H9 (cell line): ENCODE results near the gene ODF4. TPM values are rescaled to one million over a fixed set of nuclear protein-coding genes. Genes with fewer than 3 reads are reported as not detected.

Source experiments
- DNase-seq: peaks from one replicate; pipeline ENCODE4 v3.0.0-alpha.2; 2017
- H2AFZ ChIP-seq: one replicate; pipeline ENCODE4 v1.6.1; 2013; ENCODE audit warnings: mild to moderate bottlenecking, low read length, control low read depth, moderate library complexity
- H2AK5ac ChIP-seq: 2 replicates; pipeline ENCODE4 v1.6.1; 2013; ENCODE audit warnings: low read length, control low read depth, mixed read lengths; ENCODE audit not compliant: insufficient read length
- H2BK120ac ChIP-seq: one replicate; pipeline ENCODE4 v1.6.1; 2013; ENCODE audit warnings: low read depth, mild to moderate bottlenecking, low read length, control low read depth, inconsistent platforms; ENCODE audit not compliant: poor library complexity, severe bottlenecking
- H2BK12ac ChIP-seq: 2 replicates; pipeline ENCODE4 v1.6.1; 2013; ENCODE audit warnings: low read length, control low read depth, mixed read lengths, low read depth; ENCODE audit not compliant: insufficient read length
- H2BK15ac ChIP-seq: 2 replicates; pipeline ENCODE4 v1.6.1; 2013; ENCODE audit warnings: low read depth, low read length, control low read depth
- H2BK20ac ChIP-seq: one replicate; pipeline ENCODE4 v1.6.1; 2013; ENCODE audit warnings: low read depth, mild to moderate bottlenecking, low read length, control low read depth, inconsistent platforms; ENCODE audit not compliant: poor library complexity, severe bottlenecking
- H2BK5ac ChIP-seq: 2 replicates; pipeline ENCODE4 v1.6.1; 2013; ENCODE audit warnings: low read length, control low read depth, mixed read lengths; ENCODE audit not compliant: insufficient read length
- H3K14ac ChIP-seq: 2 replicates; pipeline ENCODE4 v1.6.1; 2013; ENCODE audit warnings: low read length, control low read depth; ENCODE audit not compliant: insufficient read depth
- H3K18ac ChIP-seq: 2 replicates; pipeline ENCODE4 v1.6.1; 2013; ENCODE audit warnings: low read depth, mild to moderate bottlenecking, mixed read lengths, low read length, control low read depth; ENCODE audit not compliant: insufficient read length
- H3K23ac ChIP-seq: 2 replicates; pipeline ENCODE4 v1.6.1; 2013; ENCODE audit warnings: low read length, control low read depth, mixed read lengths, low read depth; ENCODE audit not compliant: insufficient read length
- H3K23me2 ChIP-seq: 2 replicates; pipeline ENCODE4 v1.6.1; 2013; ENCODE audit warnings: low read depth, mild to moderate bottlenecking, mixed read lengths, low read length, control low read depth; ENCODE audit not compliant: insufficient read length, poor library complexity, severe bottlenecking
- H3K27ac ChIP-seq: 2 replicates; pipeline ENCODE4 v1.5.1; 2013; ENCODE audit warnings: low read length, control low read depth, mixed read lengths, low read depth; ENCODE audit not compliant: insufficient read length
- H3K27me3 ChIP-seq: 2 replicates; pipeline ENCODE4 v1.6.1; 2013; ENCODE audit warnings: low read length, control low read depth, inconsistent platforms; ENCODE audit not compliant: insufficient read depth
- H3K4ac ChIP-seq: 2 replicates; pipeline ENCODE4 v1.6.1; 2013; ENCODE audit warnings: low read depth, mild to moderate bottlenecking, control low read depth, inconsistent platforms, low read length, moderate library complexity
- H3K4me1 ChIP-seq: 2 replicates; pipeline ENCODE4 v1.6.1; 2013; ENCODE audit warnings: low read length, control low read depth, inconsistent platforms; ENCODE audit not compliant: insufficient read depth
- H3K4me2 ChIP-seq: 2 replicates; pipeline ENCODE4 v1.6.1; 2013; ENCODE audit warnings: low read length, control low read depth, mixed read lengths; ENCODE audit not compliant: insufficient read length, insufficient read depth
- H3K56ac ChIP-seq: 2 replicates; pipeline ENCODE4 v1.6.1; 2013; ENCODE audit warnings: low read depth, mild to moderate bottlenecking, mixed read lengths, low read length, control low read depth; ENCODE audit not compliant: insufficient read length
- H3K79me1 ChIP-seq: 2 replicates; pipeline ENCODE4 v1.6.1; 2013; ENCODE audit warnings: low read depth, mild to moderate bottlenecking, moderate library complexity, low read length, control low read depth, inconsistent platforms; ENCODE audit not compliant: insufficient read depth, poor library complexity, severe bottlenecking
- H3K79me2 ChIP-seq: 2 replicates; pipeline ENCODE4 v1.6.1; 2013; ENCODE audit warnings: low read length, control low read depth, inconsistent platforms; ENCODE audit not compliant: insufficient read depth
- H3K9ac ChIP-seq: 2 replicates; pipeline ENCODE4 v1.6.1; 2013; ENCODE audit warnings: low read length, control low read depth, mixed read lengths; ENCODE audit not compliant: insufficient read length; ENCODE audit errors: extremely low read depth
- H3K9me3 ChIP-seq: one replicate; pipeline ENCODE4 v1.6.1; 2013; ENCODE audit warnings: low read depth, low read length, inconsistent platforms; ENCODE audit not compliant: control insufficient read depth
- H3T11ph ChIP-seq: one replicate; pipeline ENCODE4 v1.6.1; 2013; ENCODE audit warnings: mild to moderate bottlenecking, low read length, control low read depth, inconsistent platforms
- H4K20me1 ChIP-seq: one replicate; pipeline ENCODE4 v1.6.1; 2013; ENCODE audit not compliant: control insufficient read depth, insufficient read length, insufficient read depth
- H4K5ac ChIP-seq: 2 replicates; pipeline ENCODE4 v1.6.1; 2013; ENCODE audit warnings: low read depth, mild to moderate bottlenecking, mixed read lengths, low read length, control low read depth; ENCODE audit not compliant: insufficient read length
- H4K8ac ChIP-seq: replicated peaks from 2 replicates; pipeline ENCODE4 v1.6.1; 2013; ENCODE audit warnings: low read length, control low read depth, mixed read lengths, low read depth; ENCODE audit not compliant: insufficient read length
- H4K91ac ChIP-seq: 2 replicates; pipeline ENCODE4 v1.6.1; 2013; ENCODE audit warnings: low read depth, mild to moderate bottlenecking, moderate library complexity, mixed read lengths, low read length, control low read depth; ENCODE audit not compliant: insufficient read length
- H3K27ac Mint-ChIP-seq, 3 experiments: 2 replicates in 2 of 3; 3 replicates in 1 of 3; pipeline ENCODE4 v1.8.0; 2020 to 2021; ENCODE audit warnings: mixed read lengths in 3 of 3, mild to moderate bottlenecking in 1 of 3, moderate library complexity in 1 of 3
- H3K27me3 Mint-ChIP-seq: 2 replicates; pipeline ENCODE4 v1.8.0; 2021; ENCODE audit warnings: low read depth, mild to moderate bottlenecking, moderate library complexity, mixed read lengths
- H3K36me3 Mint-ChIP-seq, 3 experiments: 2 replicates in 2 of 3; 3 replicates in 1 of 3; pipeline ENCODE4 v1.8.0; 2020 to 2021; ENCODE audit warnings: low read depth in 3 of 3, mixed read lengths in 3 of 3; ENCODE audit not compliant: insufficient read depth in 1 of 3
- H3K4me1 Mint-ChIP-seq, 2 experiments: 2 replicates each; pipeline ENCODE4 v1.8.0; 2020; ENCODE audit warnings: mixed read lengths in 2 of 2
- H3K4me3 Mint-ChIP-seq, 2 experiments: 2 replicates in 1 of 2; 3 replicates in 1 of 2; pipeline ENCODE4 v1.8.0; 2020 to 2021; ENCODE audit warnings: mild to moderate bottlenecking in 2 of 2, mixed read lengths in 2 of 2, moderate library complexity in 1 of 2
- H3K9me3 Mint-ChIP-seq, 2 experiments: 2 replicates in 1 of 2; 3 replicates in 1 of 2; pipeline ENCODE4 v1.8.0; 2020; ENCODE audit warnings: mild to moderate bottlenecking in 2 of 2, mixed read lengths in 2 of 2, moderate library complexity in 1 of 2
- WGBS: extraction: QIAGEN DNeasy Blood & Tissue Kit; methylation state at CpG from one replicate; pipeline ENCODE4 v1.1.7; 2013; ENCODE audit warnings: missing lambda C conversion rate, low lambda C conversion rate, mixed read lengths; ENCODE audit not compliant: insufficient read length; ENCODE audit errors: extremely low coverage; 5-methylcytosine and 5-hydroxymethylcytosine counted together
- total RNA-seq: library from RNA; stranded (reverse); gene quantifications from 2 replicates; pipeline ENCODE4 v1.2.1, GENCODE V29; 2021
- TF ChIP-seq, protein P1 (sequence below): fragments of 200-600 bp; sonication (generic); conservative IDR thresholded peaks from 3 replicates; pipeline ENCODE4 v1.8.0; 2021; ENCODE audit warnings: antibody characterized with exemption, mild to moderate bottlenecking

Gene ODF4
- total RNA-seq, 1 experiment from 2014 or later: not detected

- no peak overlapping the region for H3K14ac ChIP-seq
- H3K27me3 Mint-ChIP-seq: peaks cover 41% of the 10 kb centered on the region
- H3K4me3 Mint-ChIP-seq: no peak overlapping the region
Observed at GRCh38 chr17:8320262-8320661, 19.4 kb upstream of the ODF4 start.

More at GRCh38 chr17:8320262-8320661, 19.4 kb upstream of the ODF4 start:
- Histone ChIP-seq H3K56ac (no peak overlapping the region), H3K4ac (no peak overlapping the region), H3K27ac (no peak overlapping the region), H4K20me1 (no peaks in the 10 kb centered on the region), H2AFZ (no peak overlapping the region), H3K27me3 (no peaks in the 10 kb centered on the region; the same call in 1 of the 2 replicates), H3K79me2 (no peaks in the 10 kb centered on the region), H2BK120ac (no peak overlapping the region), H3K79me1 (no peaks in the 10 kb centered on the region), H3T11ph (no peak overlapping the region), H3K4me2 (no peak overlapping the region), H4K91ac (no peak overlapping the region), H2BK20ac (no peak overlapping the region), H4K5ac (no peak overlapping the region), H3K9me3 (no peaks in the 10 kb centered on the region), H2AK5ac (no peak overlapping the region), H4K8ac (no peak overlapping the region), H2BK15ac (no peak overlapping the region), H3K18ac (no peak overlapping the region), H3K9ac (no peak overlapping the region), H3K23ac (no peak overlapping the region), H3K23me2 (peaks cover 11% of the 10 kb centered on the region), H3K4me1 (no peaks in the 10 kb centered on the region; the same call in 1 of the 2 replicates), H2BK5ac (no peak overlapping the region), H2BK12ac (no peak overlapping the region)
- TF ChIP-seq, protein P1, sequence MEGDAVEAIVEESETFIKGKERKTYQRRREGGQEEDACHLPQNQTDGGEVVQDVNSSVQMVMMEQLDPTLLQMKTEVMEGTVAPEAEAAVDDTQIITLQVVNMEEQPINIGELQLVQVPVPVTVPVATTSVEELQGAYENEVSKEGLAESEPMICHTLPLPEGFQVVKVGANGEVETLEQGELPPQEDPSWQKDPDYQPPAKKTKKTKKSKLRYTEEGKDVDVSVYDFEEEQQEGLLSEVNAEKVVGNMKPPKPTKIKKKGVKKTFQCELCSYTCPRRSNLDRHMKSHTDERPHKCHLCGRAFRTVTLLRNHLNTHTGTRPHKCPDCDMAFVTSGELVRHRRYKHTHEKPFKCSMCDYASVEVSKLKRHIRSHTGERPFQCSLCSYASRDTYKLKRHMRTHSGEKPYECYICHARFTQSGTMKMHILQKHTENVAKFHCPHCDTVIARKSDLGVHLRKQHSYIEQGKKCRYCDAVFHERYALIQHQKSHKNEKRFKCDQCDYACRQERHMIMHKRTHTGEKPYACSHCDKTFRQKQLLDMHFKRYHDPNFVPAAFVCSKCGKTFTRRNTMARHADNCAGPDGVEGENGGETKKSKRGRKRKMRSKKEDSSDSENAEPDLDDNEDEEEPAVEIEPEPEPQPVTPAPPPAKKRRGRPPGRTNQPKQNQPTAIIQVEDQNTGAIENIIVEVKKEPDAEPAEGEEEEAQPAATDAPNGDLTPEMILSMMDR: no peak
- no peaks in the 10 kb centered on the region; a peak in 1 of 7 replicates for H3K36me3 Mint-ChIP-seq
- WGBS: no CpG with 5 or more reads among the region's 4 CpGs
- H3K4me1 Mint-ChIP-seq: peaks cover 14 to 18% of the 10 kb centered on the region in 2 experiments
- no peak for DNase-seq
- no peak overlapping the region for H3K27ac Mint-ChIP-seq
- H3K9me3 Mint-ChIP-seq: peaks cover 0 to 2% of the 10 kb centered on the region in 2 experiments; a peak in 1 of 5 replicates
